Duodenal mucosa (tissue), 2 donors: ENCODE data around the gene TLL2.

ENCODE experiments used
- H3K27ac ChIP-seq: one replicate; pipeline ENCODE4 v1.7.0; 2013; ENCODE audit warnings: low read depth, low read length
- H3K27me3 ChIP-seq, 2 donors: one replicate each; pipeline ENCODE4 v1.7.0; 2013; ENCODE audit warnings: low read length in 2 of 2, control low read depth in 1 of 2; ENCODE audit not compliant: insufficient read depth in 2 of 2, control insufficient read depth in 1 of 2
- H3K36me3 ChIP-seq, 2 donors: one replicate each; pipeline ENCODE4 v1.7.0; 2013; ENCODE audit warnings: low read length in 2 of 2, control low read depth in 1 of 2; ENCODE audit not compliant: insufficient read depth in 2 of 2, control insufficient read depth in 1 of 2
- H3K4me1 ChIP-seq, 2 donors: one replicate each; pipeline ENCODE4 v1.7.0; 2013; ENCODE audit warnings: low read length in 2 of 2, control low read depth in 1 of 2; ENCODE audit not compliant: insufficient read depth in 2 of 2, control insufficient read depth in 1 of 2
- H3K4me3 ChIP-seq, 2 donors: one replicate each; pipeline ENCODE4 v1.7.0; 2013; ENCODE audit warnings: low read length in 2 of 2, low read depth in 1 of 2
- H3K9ac ChIP-seq, 2 donors: one replicate each; pipeline ENCODE4 v1.7.0; 2013; ENCODE audit warnings: low read length in 2 of 2, low read depth in 1 of 2
- H3K9me3 ChIP-seq, 2 donors: one replicate each; pipeline ENCODE4 v1.7.0; 2013; ENCODE audit warnings: low read length in 2 of 2, control low read depth in 1 of 2; ENCODE audit not compliant: control insufficient read depth in 1 of 2

The TLL2 gene

GRCh38 chr10:96377816-96378294 lies 135.9 kb downstream of the TLL2 start:
- no peak overlapping the region for H3K27ac ChIP-seq
- H3K4me3 ChIP-seq: no peak overlapping the region
- H3K4me1 ChIP-seq: peaks cover 4 to 11% of the 10 kb centered on the region in 2 donors
- H3K9me3 ChIP-seq: no peaks in the 10 kb centered on the region
- no peaks in the 10 kb centered on the region for H3K36me3 ChIP-seq
- H3K9ac ChIP-seq: no peak overlapping the region
- peaks cover 0 to 7% of the 10 kb centered on the region in 2 donors for H3K27me3 ChIP-seq

GRCh38 chr10:96376483-96376882 lies 137.2 kb downstream of the TLL2 start:
- no peak overlapping the region for H3K27ac ChIP-seq
- H3K4me1 ChIP-seq: peaks cover 4 to 11% of the 10 kb centered on the region in 2 donors
- H3K36me3 ChIP-seq: no peaks in the 10 kb centered on the region
- H3K27me3 ChIP-seq: peaks cover 0 to 7% of the 10 kb centered on the region in 2 donors
- H3K9ac ChIP-seq: no peak overlapping the region
- no peaks in the 10 kb centered on the region for H3K9me3 ChIP-seq
- H3K4me3 ChIP-seq: no peak overlapping the region

DNA sequence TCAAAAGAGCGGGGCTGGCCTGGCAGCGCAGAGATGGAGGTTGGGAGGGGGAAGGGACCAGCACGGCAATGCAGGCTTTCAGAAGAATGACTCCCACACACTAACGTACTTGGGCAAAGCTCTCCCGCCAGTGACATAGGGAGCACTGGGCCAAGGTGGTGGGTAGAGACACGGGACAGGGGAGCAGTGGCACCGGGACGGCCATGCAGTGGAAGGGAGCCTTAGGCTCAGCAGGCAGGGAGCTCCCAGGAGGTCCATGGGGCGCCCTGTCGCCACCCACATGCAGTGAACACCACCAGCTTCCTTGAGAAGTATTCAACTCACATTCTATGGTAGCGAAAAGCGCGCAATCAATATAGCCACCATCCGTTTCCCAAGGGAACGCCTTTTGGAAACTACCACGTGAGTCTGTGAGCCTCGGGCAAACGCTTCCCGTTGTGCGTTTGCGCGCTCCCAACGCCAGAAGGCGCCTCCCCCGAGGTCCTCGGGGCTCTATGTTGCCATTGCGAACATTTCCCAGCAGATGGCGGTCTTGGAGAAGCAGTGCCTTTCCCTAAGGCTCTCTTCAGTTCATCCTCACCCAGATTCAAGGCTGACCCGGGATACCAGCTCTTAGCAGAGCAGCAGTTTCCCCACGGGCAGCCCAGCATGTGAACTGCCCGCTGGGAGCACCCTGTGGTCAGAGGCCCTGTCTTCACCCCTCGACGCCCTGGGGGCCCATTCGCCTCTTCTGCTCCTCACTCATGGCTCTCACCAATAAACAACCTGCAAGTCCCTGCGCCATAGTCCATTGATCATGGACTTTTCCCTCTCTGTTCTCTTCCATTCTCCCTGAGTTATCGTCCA lies 138.5 kb downstream of the TLL2 start:
- Histone ChIP-seq H3K9me3 (no peaks in the 10 kb centered on the region), H3K9ac (peak overlapping the region; percentile 32 to 70), H3K36me3 (no peaks in the 10 kb centered on the region), H3K4me1 (peaks cover 8 to 11% of the 10 kb centered on the region in 2 donors), H3K27ac (no peak overlapping the region), H3K4me3 (peak overlapping the region; percentile 75 to 83), H3K27me3 (peaks cover 0 to 7% of the 10 kb centered on the region in 2 donors)

DNA sequence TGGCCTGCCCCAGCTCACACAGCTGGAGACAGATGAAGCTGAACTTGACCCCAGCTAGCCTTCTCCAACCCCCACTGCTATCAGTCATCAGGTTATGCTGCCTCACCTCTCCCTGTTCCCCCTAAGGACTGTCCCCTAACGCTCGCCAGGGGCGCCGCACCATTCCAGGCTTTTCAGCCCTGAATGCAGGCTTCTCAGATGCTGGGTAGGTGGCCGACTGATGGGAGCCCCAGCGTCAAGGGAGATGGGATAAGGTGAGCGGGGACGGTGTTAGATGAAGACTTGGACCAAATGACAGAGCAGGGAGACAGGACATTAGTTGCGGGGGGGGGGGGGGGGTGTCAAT lies 139.1 kb downstream of the TLL2 start:
- Histone ChIP-seq H3K27ac (no peak overlapping the region), H3K36me3 (no peaks in the 10 kb centered on the region), H3K9ac (no peak overlapping the region), H3K4me1 (peaks cover 10 to 11% of the 10 kb centered on the region in 2 donors), H3K27me3 (peaks cover 0 to 7% of the 10 kb centered on the region in 2 donors), H3K4me3 (peak overlapping the region in 1 of 2 donors; percentile 75), H3K9me3 (no peaks in the 10 kb centered on the region)

GRCh38 chr10:96374004-96374403 lies 139.7 kb downstream of the TLL2 start:
- Histone ChIP-seq H3K9ac (no peak overlapping the region), H3K27me3 (peaks cover 0 to 7% of the 10 kb centered on the region in 2 donors), H3K4me1 (peaks cover 10 to 11% of the 10 kb centered on the region in 2 donors), H3K27ac (no peak overlapping the region), H3K4me3 (no peak overlapping the region), H3K36me3 (no peaks in the 10 kb centered on the region), H3K9me3 (no peaks in the 10 kb centered on the region)

- Histone ChIP-seq H3K9me3 (no peaks in the 10 kb centered on the region), H3K9ac (no peak overlapping the region), H3K36me3 (no peaks in the 10 kb centered on the region), H3K27ac (no peak overlapping the region), H3K4me1 (peaks cover 10 to 11% of the 10 kb centered on the region in 2 donors), H3K4me3 (no peak overlapping the region), H3K27me3 (peaks cover 0 to 7% of the 10 kb centered on the region in 2 donors)
These were observed 142.4 kb downstream of the TLL2 start for GRCh38 chr10:96371356-96371755.

GRCh38 chr10:96370584-96371157 lies 143.1 kb downstream of the TLL2 start:
- Histone ChIP-seq H3K27me3 (peaks cover 0 to 7% of the 10 kb centered on the region in 2 donors), H3K9me3 (no peaks in the 10 kb centered on the region), H3K4me3 (peak overlapping the region; percentile 18 to 63), H3K27ac (no peak overlapping the region), H3K36me3 (no peaks in the 10 kb centered on the region), H3K4me1 (peaks cover 8 to 10% of the 10 kb centered on the region in 2 donors), H3K9ac (peak overlapping the region in 1 of 2 donors; percentile 60)

DNA sequence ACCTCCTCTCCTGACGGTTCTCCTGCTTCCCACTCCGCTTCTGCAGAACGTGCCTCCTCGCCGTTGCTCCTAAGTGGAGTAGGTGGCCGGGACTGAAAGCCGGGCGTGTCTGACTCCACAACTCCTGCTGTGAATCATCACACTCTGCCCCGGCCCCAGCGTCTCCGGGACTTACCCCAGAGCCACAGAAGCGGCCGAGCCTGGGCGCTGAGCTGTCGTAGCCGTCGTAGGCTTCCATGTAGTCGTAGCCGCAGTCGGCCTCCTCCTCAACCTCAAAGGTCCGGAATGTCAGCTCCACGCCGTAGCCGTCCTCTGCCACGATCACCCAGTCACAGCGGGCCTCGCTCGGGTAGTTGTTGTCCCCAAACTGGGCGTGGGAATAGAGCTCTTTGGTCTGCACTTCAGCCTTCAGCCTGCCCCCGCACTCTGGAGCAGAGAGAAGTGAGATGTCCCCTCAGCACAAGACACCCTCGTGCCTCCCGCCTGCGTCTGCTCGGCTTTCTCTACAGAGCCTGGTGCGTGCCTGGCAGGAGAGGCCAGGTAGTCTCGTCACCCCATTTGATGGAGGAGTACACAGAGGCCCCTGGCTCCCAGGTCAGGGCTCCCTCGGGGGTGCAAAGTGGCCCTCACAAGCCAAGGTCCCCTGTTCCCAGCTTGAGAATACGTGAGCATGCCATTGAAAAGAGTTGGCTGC lies 143.7 kb downstream of the TLL2 start:
- Histone ChIP-seq H3K36me3 (no peaks in the 10 kb centered on the region), H3K9me3 (no peaks in the 10 kb centered on the region), H3K4me3 (peak overlapping the region; percentile 18 to 63), H3K4me1 (peaks cover 3 to 8% of the 10 kb centered on the region in 2 donors), H3K27me3 (peaks cover 0 to 7% of the 10 kb centered on the region in 2 donors), H3K9ac (peak overlapping the region in 1 of 2 donors; percentile 60), H3K27ac (no peak overlapping the region)

GRCh38 chr10:96368971-96369370 lies 144.8 kb downstream of the TLL2 start:
- Histone ChIP-seq H3K9ac (no peak overlapping the region), H3K4me3 (no peak overlapping the region), H3K36me3 (no peaks in the 10 kb centered on the region), H3K9me3 (no peaks in the 10 kb centered on the region), H3K27ac (no peak overlapping the region), H3K27me3 (peaks cover 0 to 1% of the 10 kb centered on the region in 2 donors), H3K4me1 (peaks cover 0 to 6% of the 10 kb centered on the region in 2 donors)

DNA sequence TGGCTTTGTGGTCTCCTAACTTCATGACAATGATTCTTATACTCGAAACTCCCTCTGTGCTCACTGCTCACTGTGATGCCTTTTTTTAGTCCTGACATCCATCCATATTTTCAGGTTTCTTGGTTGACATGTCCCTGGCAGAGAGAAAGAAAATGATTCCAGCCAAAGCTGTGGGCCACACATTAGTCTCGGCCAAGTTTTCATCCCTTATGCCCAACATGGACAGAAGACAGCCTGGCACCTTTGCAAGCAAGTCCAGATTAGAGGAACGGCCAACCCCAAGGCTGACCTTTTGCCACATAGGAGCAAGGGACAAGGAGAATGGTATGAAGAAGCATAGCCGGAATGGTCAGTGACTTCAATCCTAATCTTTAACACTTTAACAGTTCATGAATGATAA lies 146.3 kb downstream of the TLL2 start:
- H3K4me1 ChIP-seq: peaks cover 0 to 6% of the 10 kb centered on the region in 2 donors
- H3K36me3 ChIP-seq: no peaks in the 10 kb centered on the region
- no peak overlapping the region for H3K9ac ChIP-seq
- no peaks in the 10 kb centered on the region for H3K27me3 ChIP-seq
- H3K9me3 ChIP-seq: no peaks in the 10 kb centered on the region
- no peak overlapping the region for H3K27ac ChIP-seq
- H3K4me3 ChIP-seq: no peak overlapping the region
